Mucosa of rectum (tissue), 2 donors: Measurements from ENCODE around the gene SLC12A5.
A peak's percentile ranks its signal among the peaks of the same experiment; 100 is the strongest.

Experiments
- H3K27ac ChIP-seq, 2 donors: one replicate each; pipeline ENCODE4 v1.7.0; 2013; ENCODE audit warnings: inconsistent platforms in 2 of 2, low read depth in 2 of 2, low read length in 2 of 2
- H3K27me3 ChIP-seq, 2 donors: one replicate each; pipeline ENCODE4 v1.7.0; 2013; ENCODE audit warnings: low read length in 2 of 2; ENCODE audit not compliant: control insufficient read depth in 2 of 2, insufficient read depth in 2 of 2
- H3K36me3 ChIP-seq, 2 donors: one replicate each; pipeline ENCODE4 v1.7.0; 2013; ENCODE audit warnings: low read length in 2 of 2; ENCODE audit not compliant: control insufficient read depth in 2 of 2, insufficient read depth in 2 of 2
- H3K4me1 ChIP-seq, 2 donors: one replicate each; pipeline ENCODE4 v1.7.0; 2013; ENCODE audit warnings: low read length in 2 of 2, mild to moderate bottlenecking in 1 of 2; ENCODE audit not compliant: control insufficient read depth in 2 of 2, insufficient read depth in 2 of 2
- H3K4me3 ChIP-seq, 2 donors: one replicate each; pipeline ENCODE4 v1.7.0; 2013; ENCODE audit warnings: low read length in 2 of 2
- H3K9ac ChIP-seq, 2 donors: one replicate each; pipeline ENCODE4 v1.7.0; 2013; ENCODE audit warnings: low read length in 2 of 2, low read depth in 1 of 2, mild to moderate bottlenecking in 1 of 2
- H3K9me3 ChIP-seq, 2 donors: one replicate each; pipeline ENCODE4 v1.7.0; 2013; ENCODE audit warnings: low read length in 2 of 2; ENCODE audit not compliant: control insufficient read depth in 2 of 2
- donor health status: healthy.
- donor health status: Normal muscosa, but diverticular disease.

The SLC12A5 gene

DNA sequence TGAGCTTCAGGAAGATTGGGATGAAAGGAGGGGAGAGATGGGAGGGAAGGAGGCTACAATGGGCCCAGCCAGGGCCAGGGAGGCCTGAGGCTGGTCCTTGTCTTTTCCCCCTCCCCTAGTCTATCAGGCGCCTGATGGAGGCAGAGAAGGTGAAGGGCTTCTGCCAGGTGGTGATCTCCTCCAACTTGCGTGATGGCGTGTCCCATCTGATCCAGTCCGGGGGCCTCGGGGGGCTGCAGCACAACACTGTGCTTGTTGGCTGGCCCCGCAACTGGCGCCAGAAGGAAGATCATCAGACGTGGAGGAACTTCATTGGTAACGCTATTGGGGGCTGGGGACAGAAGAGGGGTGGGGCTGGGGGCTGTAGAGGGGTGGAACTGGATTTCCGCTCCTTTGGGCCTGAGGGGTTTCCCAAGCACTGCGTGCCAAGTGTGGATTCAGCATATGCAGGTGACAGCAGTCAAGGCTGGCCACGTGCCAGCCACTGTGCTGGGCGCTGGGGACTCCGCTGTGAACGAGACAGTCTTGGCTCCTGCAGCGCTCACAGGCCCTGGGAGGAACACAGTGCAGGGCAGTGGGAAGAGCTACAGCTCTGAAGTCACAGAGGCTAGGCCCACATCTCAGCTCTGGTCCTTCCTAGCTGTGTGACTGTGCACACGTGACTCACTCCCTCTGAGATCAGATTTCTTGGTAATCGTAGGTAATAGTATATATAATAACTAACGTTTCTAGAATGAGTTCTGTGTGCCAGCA is 22.7 kb downstream of the SLC12A5 start:
- H3K4me3 ChIP-seq = no peak overlapping the region
- no peaks in the 10 kb centered on the region for H3K4me1 ChIP-seq
- H3K27ac ChIP-seq = no peak overlapping the region
- H3K36me3 ChIP-seq = no peaks in the 10 kb centered on the region
- no peak overlapping the region for H3K9ac ChIP-seq
- H3K27me3 ChIP-seq = peaks cover under 1 to 4% of the 10 kb centered on the region in 2 donors
- no peaks in the 10 kb centered on the region for H3K9me3 ChIP-seq

DNA sequence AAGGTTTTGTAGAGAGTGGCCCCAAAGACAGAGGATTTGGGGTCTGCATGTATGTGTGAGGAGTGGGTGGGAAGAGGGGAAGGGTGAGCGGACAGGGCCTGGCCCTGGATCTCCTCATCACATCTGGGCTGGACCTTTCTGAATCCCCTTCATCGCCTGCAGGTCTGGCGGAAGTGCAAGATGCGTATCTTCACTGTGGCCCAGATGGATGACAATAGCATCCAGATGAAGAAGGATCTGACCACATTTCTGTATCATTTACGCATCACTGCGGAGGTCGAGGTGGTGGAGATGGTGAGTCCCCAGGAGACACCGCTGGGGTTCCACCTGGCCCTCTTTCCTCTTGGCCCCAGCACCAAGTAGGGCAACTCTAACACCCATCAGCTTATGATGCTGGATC is 24.4 kb downstream of the SLC12A5 start:
- H3K9me3 ChIP-seq = no peaks in the 10 kb centered on the region
- H3K27me3 ChIP-seq = peaks cover 3% of the 10 kb centered on the region in 2 donors
- H3K4me1 ChIP-seq = peaks cover 0 to 4% of the 10 kb centered on the region in 2 donors
- no peak overlapping the region for H3K9ac ChIP-seq
- H3K27ac ChIP-seq = no peak overlapping the region
- H3K4me3 ChIP-seq = no peak overlapping the region
- no peaks in the 10 kb centered on the region for H3K36me3 ChIP-seq

- Histone ChIP-seq H3K4me1 (peaks cover 0 to 8% of the 10 kb centered on the region in 2 donors), H3K9ac (no peak overlapping the region), H3K4me3 (no peak overlapping the region), H3K36me3 (no peaks in the 10 kb centered on the region), H3K9me3 (no peaks in the 10 kb centered on the region), H3K27me3 (peaks cover 0 to 3% of the 10 kb centered on the region in 2 donors), H3K27ac (no peak overlapping the region)
These were observed 25.6 kb downstream of the SLC12A5 start for GRCh38 chr20:46054606-46055005.

DNA sequence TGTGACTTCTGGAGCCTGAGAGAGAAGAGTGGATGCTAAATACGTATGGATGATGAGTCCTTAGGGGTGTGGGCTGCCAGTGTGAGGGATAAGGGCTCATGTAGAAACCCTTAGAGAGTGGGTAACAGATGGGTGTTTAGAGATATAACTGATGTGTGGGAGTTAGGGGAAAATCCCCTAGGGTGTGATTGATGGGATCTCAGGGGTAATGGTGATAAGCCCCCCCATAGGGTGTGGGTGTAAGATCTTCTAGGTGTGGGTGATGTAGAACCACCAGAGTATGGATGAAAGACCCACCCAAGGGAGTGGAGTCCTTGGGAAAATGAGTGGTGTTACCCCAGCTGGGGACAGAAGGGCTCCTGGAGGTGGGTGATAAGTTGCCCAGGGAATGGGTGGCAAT is 26.3 kb downstream of the SLC12A5 start:
- Histone ChIP-seq H3K9me3 (no peaks in the 10 kb centered on the region), H3K27me3 (peaks cover 0 to 3% of the 10 kb centered on the region in 2 donors), H3K4me3 (no peak overlapping the region), H3K4me1 (peaks cover 0 to 8% of the 10 kb centered on the region in 2 donors), H3K27ac (no peak overlapping the region), H3K36me3 (peaks cover 0 to 3% of the 10 kb centered on the region in 2 donors), H3K9ac (no peak overlapping the region)

DNA sequence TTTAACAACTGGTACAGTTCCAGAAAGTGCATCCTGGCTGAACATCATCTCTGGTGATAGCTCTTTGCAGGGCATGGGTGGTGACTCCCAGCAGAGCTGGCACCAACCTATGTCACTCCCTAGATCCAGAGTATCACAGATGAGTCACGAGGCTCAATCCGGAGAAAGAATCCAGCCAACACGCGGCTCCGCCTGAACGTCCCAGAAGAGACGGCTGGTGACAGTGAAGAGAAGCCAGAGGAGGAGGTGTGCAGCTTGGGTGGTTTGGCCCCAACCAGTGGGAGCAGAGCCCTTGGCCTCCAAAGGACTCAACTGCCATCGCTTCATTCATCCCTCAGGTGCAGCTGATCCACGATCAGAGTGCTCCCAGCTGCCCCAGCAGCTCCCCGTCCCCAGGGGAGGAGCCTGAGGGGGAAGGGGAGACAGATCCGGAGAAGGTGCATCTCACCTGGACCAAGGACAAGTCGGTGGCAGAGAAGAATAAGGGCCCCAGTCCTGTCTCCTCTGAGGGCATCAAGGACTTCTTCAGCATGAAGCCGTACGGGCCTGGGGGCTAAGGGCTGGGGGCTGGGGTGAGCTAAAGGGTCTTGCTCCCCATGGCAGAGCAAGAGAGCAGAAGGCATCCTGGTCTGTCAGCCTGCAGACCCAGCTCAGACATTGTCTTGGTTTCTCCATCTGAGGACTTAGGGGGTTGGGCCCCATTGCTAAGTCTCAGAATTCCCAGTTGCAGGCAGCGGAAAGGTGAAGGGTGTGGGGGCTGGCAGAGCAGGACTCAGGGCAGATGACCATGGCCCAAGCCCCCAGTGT is 27.2 kb downstream of the SLC12A5 start:
- Histone ChIP-seq H3K9me3 (no peaks in the 10 kb centered on the region), H3K27ac (no peak overlapping the region), H3K9ac (no peak overlapping the region), H3K4me3 (no peak overlapping the region), H3K36me3 (peaks cover 0 to 9% of the 10 kb centered on the region in 2 donors), H3K4me1 (peaks cover 0 to 8% of the 10 kb centered on the region in 2 donors), H3K27me3 (peaks cover 0 to 3% of the 10 kb centered on the region in 2 donors)

- Histone ChIP-seq H3K27me3 (peaks cover 0 to 3% of the 10 kb centered on the region in 2 donors), H3K9me3 (no peaks in the 10 kb centered on the region), H3K27ac (no peak overlapping the region), H3K4me3 (no peak overlapping the region), H3K4me1 (peaks cover 0 to 8% of the 10 kb centered on the region in 2 donors), H3K36me3 (peaks cover 2 to 19% of the 10 kb centered on the region in 2 donors), H3K9ac (no peak overlapping the region)
These were observed 28.2 kb downstream of the SLC12A5 start for GRCh38 chr20:46056970-46057855.

- H3K36me3 ChIP-seq = peaks cover 10 to 27% of the 10 kb centered on the region in 2 donors
- no peak overlapping the region for H3K27ac ChIP-seq
- peak overlapping the region in 1 of 2 donors; percentile 13 for H3K4me3 ChIP-seq
- no peak overlapping the region for H3K9ac ChIP-seq
- no peaks in the 10 kb centered on the region for H3K9me3 ChIP-seq
- H3K27me3 ChIP-seq = peaks cover 0 to 3% of the 10 kb centered on the region in 2 donors
- H3K4me1 ChIP-seq = peaks cover 0 to 8% of the 10 kb centered on the region in 2 donors
These were observed 29.0 kb downstream of the SLC12A5 start for GRCh38 chr20:46057856-46058598.

DNA sequence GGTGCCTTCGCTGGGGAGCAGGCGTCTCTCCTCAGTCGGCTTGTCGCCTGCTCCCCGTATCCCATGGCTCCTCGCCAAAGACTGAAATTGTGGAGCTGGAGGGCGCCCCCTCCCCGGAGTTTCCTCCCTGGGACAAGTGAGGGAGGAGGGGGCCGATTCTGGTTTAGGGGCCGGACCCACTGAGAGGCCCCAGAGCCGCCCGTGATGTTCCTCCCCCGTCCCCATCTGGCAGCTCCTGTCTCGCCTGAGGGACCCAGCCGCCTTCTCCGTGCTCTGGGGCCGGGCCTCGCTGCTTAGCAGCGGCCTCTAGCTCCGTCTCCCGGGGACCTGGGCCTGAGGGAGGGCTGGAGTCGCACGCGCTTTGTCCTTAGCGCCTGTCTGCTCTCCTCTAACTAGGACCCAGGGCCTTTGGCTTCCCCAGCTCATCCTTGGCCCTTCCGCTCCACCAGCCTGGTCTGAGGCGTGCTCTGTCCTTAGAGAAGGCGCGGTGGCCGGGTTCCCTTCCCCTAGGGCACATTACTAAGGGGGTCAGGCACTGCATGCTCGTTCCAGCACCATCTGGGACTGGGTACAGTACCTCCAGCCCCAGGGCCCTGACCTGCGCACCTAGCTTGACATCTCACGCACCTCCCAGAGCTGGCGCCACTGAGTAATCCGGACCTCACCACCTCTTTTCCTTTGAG is 29.7 kb downstream of the SLC12A5 start:
- Histone ChIP-seq H3K27me3 (peaks cover 0 to 3% of the 10 kb centered on the region in 2 donors), H3K4me3 (no peak overlapping the region), H3K4me1 (peaks cover 0 to 8% of the 10 kb centered on the region in 2 donors)

More for the DNA sequence above, 29.7 kb downstream of the SLC12A5 start:
- Histone ChIP-seq H3K36me3 (peaks cover 17 to 34% of the 10 kb centered on the region in 2 donors), H3K9ac (no peak overlapping the region), H3K27ac (no peak overlapping the region), H3K9me3 (no peaks in the 10 kb centered on the region)
